GM18867 (cell line): ENCODE data around the gene GFRA1.

ENCODE experiments used
- ATAC-seq: cut with Tn5 transposase; IDR thresholded peaks from one replicate; pipeline ENCODE4 v1.9.1; 2021; ENCODE audit warnings: mild to moderate bottlenecking, moderate library complexity; ENCODE audit not compliant: unreplicated experiment

GFRA1 gene

GRCh38 chr10:116272440-116273283 is at the start of gene GFRA1:
TSS of gene GFRA1 (minus strand) at chr10:116273206. CDS start at chr10:116272029, 1,177 bp downstream.
- ATAC-seq = no peak

DNA sequence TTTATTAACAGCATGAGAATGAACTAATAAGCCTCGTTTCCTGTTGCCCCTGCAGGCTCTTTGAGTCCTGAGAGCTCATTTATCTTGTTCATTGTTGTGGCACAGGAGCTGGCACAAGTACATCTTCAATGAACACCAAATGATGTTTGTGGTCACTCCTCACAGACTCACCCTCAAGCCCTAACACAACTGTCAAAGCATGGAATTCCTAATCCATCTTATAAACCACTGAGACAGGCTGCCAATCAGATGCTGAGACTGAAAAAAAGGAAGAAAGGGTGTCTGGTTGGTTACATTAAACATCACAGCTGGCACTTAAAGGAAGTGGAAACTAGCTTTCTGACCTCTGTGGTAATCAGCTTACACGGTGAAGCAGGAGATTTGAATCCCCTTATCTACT is 43.5 kb upstream of the GFRA1 start:
- peak; percentile 74 for ATAC-seq

- ATAC-seq = no peak
Observed at GRCh38 chr10:116312548-116312947, 39.5 kb upstream of the GFRA1 start.

- no peak for ATAC-seq
Observed at GRCh38 chr10:116311706-116312490, 38.9 kb upstream of the GFRA1 start.

DNA sequence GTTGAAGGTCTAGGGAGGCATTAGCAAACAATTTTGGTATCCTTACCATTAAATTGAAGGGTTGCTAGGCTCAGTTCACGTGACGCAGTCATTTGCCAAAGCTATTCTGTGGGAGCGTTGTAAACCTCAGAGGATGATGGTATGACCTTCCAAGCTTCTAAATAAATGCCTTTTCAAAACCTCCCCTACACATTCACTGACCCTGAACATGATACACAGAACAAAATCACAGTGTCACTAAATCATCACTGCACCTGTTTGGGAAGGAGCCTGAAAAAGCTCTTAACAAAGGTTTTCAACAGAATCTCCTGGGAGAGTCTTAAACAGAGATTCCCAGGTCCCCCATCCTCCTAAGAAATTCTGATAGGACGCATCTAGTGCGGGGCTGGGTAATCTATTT is 38.0 kb upstream of the GFRA1 start:
- ATAC-seq = no peak

DNA sequence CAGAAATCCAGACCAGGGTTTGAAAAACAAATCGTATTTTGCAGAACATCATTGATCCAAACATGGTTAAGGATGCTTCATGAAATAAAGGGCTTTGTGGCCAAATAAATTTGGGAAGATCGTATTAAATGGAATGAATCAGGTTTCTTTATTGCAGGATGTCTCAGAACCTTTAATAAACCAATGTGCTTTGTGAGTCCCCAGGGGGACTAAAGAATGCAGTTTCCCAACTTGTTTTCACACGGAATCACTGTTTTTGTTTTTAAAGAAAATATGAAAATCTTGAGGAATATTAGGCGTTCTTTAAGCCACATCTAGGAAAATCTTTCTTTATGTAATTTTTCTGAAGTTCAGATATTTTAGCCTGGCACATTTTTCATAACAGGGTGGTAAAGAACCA is 34.4 kb upstream of the GFRA1 start:
- ATAC-seq = no peak

DNA sequence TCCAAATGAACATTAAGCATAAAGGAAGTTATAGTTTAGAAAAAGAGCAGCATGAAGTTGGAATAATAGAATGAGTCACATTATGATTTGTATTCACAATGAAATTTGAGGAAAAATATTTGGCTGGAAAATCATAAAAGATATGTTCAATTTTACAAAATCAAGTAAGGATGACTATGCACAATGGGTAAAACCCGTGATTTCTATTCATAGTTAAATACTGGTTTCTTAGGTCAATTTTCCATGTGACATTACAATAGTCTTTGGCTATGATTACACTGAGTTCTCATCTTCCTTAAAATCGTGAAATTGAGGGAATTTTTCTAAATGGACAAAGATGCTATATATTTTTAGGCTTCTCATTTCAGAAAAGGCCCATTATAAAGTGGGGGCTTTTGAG is 33.8 kb upstream of the GFRA1 start:
- ATAC-seq = no peak

DNA sequence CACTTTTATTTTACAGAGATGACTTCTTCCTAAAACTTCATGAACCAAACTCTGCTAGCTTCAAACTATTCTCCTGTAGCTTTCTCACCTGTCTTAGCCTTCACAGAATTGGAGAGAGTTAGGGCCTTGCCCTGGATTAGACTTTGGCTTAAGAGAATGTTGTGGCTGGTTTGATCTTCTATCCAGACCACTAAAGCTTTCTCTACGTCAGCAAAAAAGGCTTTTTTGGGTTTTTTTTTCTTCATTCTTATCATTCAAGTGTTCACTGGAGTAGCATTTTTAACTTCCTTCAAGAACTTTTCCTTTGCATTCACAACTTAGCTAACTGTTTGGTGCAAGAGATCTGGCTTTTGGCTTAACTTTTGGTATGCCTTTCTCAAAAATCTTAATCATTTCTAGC is 31.9 kb upstream of the GFRA1 start:
- no peak for ATAC-seq

GRCh38 chr10:116300542-116300941 is 27.5 kb upstream of the GFRA1 start:
- ATAC-seq = no peak

GRCh38 chr10:116298586-116298985 is 25.6 kb upstream of the GFRA1 start:
- ATAC-seq = no peak

DNA sequence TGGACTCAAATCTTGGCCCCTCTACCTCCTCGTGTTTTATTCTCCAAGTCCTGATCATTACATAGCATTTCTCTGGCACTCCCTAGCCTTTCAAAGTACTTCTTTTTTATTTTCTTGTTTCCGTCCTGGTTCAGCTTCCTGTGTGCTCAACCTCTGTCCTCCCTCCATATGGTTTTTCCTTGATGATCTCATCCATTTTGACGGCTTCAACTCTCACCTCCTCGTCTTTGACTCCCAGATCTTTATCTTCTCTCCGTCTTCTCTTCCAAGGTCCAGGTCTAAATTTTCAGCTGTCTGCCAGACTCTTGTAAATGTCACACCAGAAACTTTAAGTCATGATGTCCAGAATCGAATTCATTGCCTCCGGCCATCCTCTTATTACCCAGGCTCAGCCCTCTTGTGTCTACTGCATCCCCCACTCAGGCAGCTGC is 23.3 kb upstream of the GFRA1 start:
- ATAC-seq = no peak

DNA sequence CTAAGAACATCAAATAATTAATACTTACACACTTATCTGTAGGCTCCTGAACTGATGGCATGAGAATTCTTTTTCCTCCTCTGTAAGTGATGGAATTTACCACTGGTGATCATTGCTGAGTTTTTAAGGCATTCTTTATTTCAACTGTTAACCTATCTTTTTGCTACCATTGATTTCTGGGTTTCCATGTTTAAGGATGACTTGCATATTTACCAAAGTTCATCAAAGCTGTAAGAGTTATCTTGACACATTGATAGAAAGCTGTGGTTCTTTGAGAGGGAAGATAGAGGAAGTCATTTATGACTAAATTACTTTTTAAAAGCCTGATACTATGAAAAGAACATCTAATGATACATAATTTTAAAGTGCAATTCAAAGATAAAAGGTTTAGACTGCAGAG is 19.5 kb upstream of the GFRA1 start:
- no peak for ATAC-seq

GRCh38 chr10:116289652-116290051 is 16.6 kb upstream of the GFRA1 start:
- no peak for ATAC-seq

GRCh38 chr10:116287906-116288501 is 15.0 kb upstream of the GFRA1 start:
- ATAC-seq = peak; percentile 60

DNA sequence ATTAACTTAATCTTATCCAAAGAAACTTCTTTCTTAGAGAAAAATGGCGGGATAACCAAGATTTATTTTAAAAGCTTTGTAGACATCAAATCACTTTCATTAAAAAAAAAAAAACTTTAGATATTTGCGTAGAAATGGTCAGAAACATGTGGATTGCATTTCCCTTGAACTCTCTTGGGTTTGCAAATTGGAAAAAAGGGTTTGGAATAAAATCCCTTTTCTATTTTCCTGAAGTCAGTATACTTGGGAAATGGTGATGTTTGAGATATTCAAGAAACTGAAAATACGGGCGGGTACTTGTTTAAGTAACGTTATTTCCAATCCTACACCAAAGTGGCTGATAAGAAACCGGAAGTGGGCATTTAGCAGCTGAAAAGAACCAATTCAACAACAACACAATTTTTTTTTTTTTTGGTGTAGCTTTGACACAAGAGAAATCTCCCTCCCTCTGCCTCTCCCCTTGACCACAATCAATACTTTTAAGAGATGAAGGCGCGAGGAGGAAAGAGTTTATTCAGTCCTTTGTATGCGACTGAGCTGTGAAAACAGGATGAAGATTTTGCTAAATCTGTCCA is 13.7 kb upstream of the GFRA1 start:
- no peak for ATAC-seq

- no peak for ATAC-seq
Observed at GRCh38 chr10:116281775-116282174, 8.8 kb upstream of the GFRA1 start.

GRCh38 chr10:116278846-116279245 is 5.8 kb upstream of the GFRA1 start:
- ATAC-seq = no peak

GRCh38 chr10:116276981-116277380 is 4.0 kb upstream of the GFRA1 start:
- no peak for ATAC-seq

- ATAC-seq = no peak
Observed at GRCh38 chr10:116274064-116274904, 1.3 kb upstream of the GFRA1 start.
